Kidney tubule cell (primary cell): ENCODE results near the gene TMEM218.
"Not testable (repeated sequence)": the region's sequence is repeated elsewhere in the genome, so short reads cannot be mapped to it uniquely, and the experiment has no call there.

Experiments
- DNase-seq: peaks from one replicate; pipeline ENCODE4 v3.0.0-alpha.2; 2018; ENCODE audit warnings: low spot score

The TMEM218 gene

DNA sequence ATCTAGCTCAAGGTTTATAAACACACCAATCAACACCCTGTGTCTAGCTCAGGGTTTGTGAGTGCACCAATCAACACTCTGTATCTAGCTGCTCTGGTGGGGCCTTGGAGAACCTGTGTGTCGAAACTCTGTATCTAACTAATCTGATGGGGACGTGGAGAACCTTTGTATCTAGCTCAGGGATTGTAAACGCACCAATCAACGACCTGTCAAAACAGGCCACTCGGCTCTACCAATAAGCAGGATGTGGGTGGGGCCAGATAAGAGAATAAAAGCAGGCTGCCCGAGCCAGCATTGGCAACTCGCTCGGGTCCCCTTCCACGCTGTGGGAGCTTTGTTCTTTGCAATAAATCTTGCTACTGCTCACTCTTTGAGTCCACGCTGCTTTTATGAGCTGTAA is 21.3 kb downstream of the TMEM218 start:
- not testable (repeated sequence) for DNase-seq

DNA sequence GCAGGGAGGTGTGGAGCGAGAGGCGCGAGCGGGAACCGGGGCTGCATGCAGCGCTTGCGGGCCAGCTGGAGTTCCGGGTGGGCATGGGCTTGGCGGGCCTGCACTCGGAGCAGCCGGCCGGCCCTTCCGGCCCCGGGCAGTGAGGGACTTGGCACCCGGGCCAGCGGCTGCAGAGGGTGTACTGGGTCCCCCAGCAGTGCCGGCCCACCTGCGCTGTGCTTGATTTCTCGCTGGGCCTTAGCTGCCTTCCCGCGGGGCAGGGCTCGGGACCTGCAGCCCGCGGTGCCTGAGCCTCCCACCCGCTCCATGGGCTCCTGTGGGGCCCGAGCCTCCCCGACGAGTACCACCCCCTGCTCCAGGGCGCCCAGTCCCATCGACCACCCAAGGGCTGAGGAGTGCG is 21.9 kb downstream of the TMEM218 start:
- not testable (repeated sequence) for DNase-seq

DNA sequence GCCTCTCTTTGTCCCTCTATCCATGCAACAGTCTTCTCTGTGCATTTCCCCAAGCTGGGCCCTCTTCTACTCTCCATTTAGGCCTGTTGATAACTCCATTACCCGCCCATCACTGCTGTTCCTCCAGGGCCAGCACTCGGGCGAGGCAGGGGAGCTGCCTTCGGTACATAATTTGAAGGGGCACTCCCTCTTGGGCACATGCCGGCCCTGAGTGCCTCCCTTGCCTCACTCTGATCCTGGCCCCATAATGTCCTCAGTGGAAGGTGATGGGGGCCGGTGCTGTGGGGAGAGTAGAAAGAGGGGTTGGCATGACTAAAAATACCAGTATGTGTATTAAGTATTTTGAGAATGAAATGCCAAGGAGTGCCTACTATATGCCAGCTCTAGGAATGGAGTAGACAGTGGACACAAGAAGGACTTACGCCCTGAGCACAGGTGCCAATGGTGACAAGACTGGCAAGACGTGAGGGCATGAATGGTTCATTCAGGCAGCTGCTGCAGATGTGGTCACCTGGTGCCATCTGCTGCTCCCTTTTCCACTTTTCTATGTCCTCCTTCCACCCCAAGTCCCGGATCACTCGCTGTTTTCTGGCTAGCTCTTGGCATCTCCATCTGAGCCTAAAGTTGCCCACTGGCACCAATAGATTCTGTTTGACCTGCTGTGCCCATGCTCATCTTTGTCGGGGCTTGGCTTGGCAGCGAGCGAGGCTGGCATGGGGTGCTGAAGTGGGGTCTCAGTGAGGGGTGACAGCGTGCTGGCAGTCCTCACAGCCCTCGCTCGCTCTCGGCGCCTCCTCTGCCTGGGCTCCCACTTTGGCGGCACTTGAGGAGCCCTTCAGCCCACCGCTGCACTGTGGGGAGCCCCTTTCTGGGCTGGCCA is 22.6 kb downstream of the TMEM218 start:
- no peak for DNase-seq

DNA sequence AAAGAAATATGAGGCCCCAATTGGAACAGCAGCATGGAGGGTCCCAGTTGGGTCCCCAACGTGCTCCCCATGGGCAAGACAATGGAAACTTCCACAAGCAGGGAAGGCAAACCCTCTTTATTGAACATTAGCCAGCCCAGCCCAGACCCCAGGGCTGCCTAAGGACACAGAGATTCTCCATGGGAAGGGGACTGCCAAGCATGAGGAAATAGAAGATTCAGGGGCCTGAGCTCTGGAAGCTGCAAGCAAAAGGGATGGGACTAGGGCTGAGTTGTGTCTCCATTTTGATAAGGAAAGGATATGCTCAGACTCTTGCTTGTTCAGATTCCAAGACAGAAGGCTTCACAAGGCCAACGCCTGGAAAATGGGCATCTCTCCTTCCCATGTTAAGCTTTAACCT is 23.3 kb downstream of the TMEM218 start:
- DNase-seq = no peak

DNA sequence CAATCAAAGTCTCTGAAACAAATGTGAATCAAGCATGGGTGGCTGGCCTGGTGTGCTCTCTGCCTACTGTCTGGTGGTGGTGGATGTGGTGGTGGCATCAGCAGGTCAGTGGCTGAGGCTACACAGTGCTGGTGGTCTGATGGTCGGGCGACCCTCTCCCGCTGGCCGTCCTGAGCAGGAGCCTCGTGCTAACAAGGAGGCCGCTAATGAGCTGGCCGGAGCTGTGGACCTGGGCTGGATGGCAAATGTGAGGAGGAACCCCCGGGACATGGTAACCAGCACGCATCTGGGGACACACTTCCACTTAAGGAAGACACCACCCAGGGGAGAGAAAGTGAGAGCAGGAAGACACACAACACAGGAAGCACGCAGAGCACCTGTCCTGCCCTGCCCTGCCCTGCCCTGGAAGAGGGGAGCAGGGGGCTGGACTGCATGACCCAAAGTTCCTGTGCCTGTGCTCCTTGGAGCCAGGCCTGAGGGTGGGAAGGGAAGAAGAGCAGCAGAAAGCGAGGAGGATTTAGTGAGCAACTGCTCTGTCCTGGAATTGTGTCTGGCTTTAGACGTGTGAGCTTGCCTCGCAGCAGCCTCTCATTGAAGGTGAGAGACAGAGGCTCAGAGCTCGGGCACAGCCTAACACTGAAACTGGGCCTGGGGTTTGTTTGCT is 24.7 kb downstream of the TMEM218 start:
- DNase-seq = no peak

DNA sequence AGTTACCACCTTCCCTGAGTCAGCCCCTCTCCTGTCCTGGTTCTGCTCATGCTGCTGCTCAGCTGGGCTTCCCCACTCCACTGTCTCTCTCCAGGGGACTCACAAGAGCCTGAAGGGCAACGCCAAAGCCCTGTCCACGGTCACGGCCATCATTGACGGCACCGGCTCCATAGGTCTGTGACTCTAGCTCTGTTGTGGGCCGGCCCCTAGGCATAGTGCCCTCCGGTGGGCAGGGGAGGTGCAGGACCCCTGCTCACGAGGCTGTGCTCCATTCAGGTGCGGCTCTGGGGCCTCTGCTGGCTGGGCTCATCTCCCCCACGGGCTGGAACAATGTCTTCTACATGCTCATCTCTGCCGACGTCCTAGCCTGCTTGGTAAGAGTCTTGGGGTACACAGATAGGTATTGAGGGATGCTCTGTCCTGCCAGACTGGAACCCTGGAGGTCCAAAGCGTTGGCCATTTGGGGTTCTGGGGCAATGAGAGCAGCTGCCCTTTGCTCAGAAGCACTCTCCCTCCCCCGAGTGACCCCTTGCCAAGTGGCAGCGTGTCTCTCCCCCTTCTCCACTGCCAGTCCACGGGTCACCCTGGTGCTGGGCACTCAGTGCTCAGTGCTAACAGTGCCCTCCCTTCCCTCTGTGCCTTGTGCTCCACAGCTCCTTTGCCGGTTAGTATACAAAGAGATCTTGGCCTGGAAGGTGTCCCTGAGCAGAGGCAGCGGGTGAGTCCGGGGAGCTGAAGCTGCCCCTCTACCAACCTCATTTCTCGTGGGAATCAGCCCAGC is 25.9 kb downstream of the TMEM218 start:
- no peak for DNase-seq

DNA sequence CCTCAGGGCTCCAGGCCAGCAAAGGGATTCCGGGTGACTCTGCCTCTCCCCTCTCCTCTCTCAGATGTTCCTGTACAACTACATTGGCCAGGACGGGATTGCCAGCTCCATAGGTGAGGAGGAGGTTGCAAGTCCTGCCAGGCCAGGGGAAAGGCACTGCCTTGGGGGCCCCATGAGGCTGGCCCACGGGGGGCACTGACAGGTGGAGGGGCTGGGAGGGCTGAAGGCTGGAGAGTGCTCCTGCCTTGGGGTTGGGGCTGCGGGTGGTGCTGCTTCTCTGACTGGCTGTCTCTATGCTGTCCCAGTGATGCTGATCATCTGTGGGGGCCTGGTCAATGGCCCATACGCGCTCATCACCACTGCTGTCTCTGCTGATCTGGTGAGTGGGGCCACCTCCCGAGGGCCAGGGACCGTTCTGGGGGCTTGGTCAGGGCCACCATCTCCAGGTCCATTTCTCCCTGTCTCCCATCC is 26.6 kb downstream of the TMEM218 start:
- DNase-seq = no peak

DNA sequence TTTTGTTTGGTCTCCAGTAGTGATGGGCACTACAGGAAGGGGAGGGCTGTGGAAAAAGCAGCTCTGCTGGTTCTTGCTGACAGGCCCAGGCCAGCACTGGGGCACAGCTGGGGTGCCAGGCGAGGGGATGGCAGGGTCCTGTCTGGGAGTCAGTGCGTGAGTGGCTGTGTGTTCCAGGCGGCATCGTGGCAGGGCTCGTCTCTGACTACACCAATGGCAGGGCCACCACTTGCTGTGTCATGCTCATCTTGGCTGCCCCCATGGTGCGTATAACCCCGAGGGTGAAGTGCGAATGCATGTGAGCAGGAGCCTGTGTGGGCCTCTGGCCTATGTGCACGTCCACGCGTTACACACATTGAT is 27.4 kb downstream of the TMEM218 start:
- no peak for DNase-seq

DNA sequence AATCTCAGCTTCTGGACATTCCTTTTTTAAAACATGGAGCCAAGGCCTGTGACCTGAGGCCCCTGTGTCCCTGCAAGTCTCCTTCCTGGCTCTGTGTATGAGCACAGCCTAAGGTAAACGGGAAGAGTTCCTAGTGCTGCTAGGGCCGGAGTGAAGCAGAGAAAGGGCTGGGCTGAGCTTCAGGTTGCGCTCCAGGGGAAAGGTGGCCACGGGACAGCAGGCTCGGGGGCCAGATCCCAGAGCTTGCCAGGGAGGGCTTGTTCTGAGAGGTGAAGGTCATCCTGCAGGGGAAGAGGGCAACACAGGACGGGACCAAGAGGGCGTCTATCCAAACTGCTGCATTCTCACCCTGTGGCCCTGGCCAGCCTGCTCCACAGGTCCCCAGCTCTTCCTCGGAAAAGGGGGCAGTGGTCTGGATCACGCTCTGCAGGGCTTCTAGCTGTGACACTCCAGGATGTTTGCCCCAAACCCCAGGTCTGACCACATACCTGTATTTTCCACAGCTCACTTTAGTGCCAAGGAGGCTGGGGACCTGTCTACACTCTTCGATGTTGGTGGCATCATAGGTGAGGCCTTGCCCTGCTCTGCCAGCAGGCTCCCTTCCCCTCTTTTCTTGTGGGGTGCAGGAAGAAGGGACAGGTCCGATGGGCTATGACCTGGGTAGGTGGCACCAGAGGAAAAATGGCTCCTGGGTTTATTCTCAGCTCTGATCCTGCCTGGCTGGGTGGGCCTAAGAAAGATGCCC is 27.9 kb downstream of the TMEM218 start:
- DNase-seq = no peak

DNA sequence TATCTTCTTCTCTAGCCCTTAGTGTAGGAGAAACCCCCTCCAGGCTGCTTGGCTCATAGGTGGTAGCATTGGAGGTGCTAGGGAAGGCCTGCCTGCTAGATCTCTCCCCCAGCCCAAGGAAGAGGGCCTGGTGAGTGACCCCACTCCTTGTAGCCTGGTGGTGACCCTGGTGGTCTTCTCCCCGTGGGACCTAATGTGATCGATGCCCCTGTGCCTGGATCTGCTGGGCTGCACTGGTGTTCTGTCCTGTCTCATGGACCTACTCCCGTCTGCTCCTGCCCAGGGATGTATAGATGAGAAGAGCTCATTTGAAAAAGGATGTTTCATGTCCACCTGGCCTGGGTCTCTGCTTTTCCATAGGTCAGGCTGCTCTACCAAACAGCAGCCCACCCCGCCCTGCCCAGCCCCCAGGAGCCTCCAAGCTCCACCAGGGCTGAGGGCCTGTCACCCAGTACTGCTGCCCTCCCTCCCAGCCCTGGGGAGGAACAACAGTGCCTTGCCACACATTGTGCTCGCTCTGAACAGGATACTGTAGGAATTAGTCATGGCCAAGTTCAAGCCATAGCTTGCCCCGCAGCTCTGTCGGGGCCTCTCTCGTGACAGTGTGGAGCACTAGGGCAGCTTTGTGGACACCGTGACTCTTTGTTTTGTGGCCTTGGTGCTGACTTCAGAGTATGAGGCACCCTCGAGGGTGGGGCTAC is 28.7 kb downstream of the TMEM218 start:
- DNase-seq = peak; percentile 69

DNA sequence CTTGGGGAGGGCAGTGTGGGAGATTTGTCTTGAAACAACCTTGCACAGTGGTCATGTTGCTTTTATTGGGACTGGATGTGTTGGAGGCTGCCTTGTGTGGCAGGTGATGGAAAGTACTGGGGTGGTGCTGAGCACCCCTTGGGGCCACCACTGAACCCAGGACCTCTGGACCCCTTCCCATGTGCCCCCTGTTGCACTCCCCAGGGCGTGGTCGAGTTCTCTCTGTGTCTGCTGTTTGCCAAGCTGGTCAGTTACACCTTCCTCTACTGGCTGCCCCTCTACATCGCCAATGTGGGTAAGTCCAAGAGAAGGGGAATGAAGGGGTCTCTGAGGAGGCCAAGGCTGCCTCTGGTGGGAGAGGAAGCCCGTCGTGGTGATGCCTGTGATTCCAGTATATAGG is 29.4 kb downstream of the TMEM218 start:
- DNase-seq = no peak

DNA sequence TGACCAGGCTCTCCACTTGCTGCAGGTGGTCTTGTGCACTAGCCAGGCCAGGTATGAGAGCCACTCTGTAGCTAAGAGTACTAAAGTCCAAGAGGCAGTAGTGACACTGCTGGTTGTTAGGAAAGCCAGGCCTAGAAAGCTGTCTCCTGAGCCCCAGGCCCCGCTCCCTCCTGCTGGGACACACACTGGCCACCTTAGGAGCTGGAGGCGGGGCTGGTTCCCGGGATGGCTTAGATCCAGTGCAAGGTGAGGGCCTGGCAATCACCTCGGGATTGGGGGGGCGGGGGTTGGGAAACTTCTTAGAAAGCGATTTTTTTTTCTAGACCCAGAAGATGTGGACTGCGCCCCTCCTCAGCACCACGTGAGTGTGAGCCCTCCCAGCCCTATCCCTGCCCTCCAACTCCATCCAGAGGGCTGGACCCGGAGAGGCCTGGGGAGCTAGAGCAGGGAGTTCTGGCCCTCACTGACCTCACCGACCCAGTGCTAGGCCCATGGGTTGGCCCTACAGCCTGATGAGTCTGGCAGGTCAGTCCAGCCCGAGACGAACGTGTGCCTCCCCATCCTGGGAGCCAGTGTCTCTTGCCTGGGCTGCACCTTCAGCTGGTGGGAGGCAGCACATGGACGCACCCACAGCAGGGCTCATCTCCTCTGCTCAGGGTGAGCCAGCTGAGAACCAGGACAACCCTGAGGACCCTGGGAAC is 30.2 kb downstream of the TMEM218 start:
- DNase-seq = no peak

DNA sequence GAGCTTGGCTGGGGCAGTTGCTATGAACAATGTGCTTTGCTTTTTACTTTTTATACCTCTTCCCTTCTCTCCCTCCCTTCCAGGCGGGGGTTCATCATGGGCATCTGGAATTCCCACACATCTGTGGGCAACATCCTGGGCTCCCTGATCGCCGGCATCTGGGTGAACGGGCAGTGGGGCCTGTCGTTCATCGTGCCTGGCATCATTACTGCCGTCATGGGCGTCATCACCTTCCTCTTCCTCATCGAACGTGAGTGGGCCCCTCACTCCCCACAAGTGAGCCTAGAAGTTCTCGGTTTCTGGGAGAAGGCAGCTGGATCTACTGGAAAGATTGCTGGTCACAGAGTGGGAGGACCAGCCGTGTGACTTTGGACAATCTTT is 30.9 kb downstream of the TMEM218 start:
- no peak for DNase-seq

DNA sequence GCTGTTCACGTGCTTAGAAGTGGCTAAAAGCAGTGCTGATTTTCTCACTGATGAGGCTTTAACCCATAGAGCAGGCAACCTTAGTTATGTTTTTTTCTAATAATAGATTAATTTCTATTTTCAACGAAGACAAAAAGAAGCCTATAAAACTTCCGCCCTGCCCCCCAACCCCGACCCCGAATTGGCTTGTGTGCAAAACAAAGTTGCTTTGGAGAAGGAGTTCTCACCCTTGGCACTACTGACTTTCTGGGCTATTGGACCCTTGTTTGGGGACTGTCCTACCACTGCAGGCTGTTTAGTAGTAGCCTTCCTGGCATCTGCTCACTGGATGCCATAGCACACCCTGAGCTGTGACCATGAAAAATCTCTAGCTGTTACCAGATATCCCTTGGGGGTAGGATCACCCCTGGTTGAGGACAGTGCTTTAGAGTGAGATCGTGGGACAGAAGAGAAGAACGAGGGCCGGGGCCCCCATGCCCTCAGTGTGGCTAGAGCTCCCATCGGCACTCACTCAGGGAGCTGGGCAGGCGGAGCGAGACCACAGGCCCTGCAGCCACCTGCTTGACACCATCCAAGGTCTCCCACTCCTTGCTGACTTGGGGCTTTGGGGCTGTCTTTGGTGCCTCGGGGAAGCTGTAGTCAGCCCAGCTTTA is 31.4 kb downstream of the TMEM218 start:
- DNase-seq = no peak

DNA sequence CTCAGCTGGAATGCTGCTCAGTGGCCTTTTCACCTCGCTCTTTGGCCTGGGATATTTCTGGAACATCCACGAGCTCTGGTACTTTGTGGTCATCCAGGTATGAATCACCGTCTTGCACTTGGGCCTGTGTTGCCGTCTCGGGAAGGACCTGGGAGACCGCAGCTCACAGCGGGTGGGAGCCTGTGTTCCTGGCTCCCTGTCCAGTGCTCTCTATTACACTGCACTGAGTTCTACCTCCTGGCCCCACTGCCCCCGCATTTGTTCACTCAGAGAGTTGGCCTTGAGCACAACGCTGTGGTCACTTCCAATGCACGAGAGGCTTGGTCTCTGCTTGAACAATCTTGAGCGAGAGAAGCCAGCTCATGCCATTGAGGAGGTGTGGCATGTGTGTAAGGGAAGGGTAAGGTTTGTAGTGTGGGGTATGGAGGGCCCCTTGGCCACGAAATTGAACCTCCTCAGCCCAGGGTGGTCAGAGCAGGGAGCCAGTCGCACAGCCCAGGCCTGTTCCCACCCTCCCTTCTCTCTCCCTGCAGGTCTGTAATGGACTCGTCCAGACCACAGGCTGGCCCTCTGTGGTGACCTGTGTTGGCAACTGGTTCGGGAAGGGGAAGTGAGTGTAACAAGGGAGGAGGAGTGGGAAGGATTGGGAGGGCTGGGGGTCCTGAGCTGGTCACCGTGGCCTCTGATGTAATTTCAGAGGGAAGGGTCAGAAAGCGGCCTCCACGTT is 32.1 kb downstream of the TMEM218 start:
- DNase-seq = no peak

DNA sequence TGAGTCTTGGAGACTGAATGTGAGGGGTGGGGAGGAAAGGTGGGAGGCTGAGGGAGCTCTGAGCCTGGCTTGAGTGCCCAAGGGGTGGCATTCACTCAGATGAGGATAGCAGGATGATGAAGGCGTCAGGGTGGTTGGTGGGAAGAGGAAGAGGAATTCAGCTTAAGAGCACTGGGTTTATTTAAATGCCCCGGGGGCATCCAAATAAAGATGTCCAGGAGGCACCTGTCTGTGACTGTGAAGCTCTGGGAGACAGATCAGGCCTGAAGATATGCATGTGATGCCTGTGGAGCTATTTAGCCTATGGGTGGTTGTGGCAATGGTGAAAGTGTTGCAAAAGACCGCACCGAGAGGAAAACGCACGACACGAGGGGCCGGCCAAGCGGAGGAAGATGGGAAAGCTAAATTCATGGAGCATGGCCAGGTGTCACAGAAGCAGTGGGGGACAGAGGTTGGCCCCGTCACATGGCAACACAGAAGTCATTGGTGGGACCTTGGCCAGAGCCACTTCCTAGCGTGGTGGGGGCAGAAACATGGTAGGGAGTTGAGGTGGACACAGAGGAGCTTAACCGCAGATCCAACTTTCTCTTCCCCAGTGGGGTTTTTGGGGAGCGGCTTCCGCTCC is 32.8 kb downstream of the TMEM218 start:
- no peak for DNase-seq

DNA sequence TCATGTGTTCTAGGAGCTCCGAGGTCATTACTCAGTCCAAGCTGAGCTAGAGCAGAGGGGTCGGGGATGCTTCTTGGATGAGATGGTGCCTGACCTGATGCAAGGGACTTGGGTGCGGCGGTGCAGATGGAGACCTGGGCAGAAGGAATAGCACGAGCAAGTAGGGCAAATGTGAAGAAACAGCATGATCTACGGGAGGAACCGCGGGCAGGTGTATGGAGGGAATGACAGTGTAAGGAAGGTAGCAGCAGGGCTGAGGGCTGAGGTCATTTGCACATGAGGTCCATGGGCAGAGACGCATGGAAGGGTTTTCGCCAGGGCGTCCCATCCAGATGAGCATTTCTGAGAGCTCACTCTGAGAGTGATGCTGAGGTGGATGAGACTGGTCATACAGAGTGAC is 33.4 kb downstream of the TMEM218 start:
- DNase-seq = no peak

DNA sequence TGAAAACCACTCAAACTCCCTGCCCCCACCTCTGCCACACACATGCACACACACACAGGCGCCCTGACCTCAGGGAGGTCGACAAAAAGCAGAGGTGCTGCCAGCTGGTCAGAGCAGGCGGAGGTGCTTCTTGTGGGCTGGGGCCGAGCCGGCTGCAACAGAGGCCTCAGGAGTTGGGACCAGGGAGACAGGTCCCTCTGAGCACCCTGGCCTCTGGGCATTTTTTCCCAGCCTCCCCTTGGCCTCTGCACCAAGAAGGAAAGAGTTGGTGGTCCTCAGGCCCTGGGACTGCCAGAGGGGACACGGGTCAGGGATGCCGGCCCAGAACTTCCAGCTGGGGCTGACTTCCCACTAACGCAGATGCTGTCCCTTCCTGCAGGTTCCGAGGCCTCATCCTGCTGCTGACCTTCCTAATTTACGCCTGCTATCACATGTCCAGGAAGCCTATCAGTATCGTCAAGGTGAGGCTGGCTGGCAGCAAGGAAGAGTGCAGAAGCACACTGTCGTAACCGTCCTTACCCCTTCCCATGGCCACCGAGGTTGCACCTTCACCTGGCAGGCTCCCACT is 35.0 kb downstream of the TMEM218 start:
- DNase-seq = no peak

DNA sequence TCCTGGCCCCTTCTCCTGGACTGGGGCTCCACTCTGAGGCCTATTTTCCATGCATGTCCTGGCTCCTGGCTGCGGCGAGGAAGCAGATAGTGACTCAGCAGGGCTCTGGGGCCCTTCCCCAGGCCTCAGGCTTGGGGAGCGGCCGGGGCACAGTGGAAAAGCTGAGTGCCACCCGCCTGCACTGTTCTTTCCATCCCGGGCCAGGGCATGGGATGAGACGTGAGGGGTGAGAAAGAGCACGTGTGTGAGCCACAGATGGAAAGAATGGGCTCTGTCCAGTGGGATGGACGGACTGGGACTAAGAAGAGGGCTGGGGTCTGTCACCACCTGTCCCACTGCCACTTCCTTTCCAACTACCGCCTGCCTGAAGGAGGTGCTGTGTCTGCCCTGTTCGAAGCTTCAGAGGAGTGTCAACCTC is 35.5 kb downstream of the TMEM218 start:
- no peak for DNase-seq
